Measurements from ENCODE around the gene TOB2. TPM values are rescaled to one million over a fixed set of nuclear protein-coding genes. Genes with fewer than 3 reads are reported as not detected.
"Not testable (repeated sequence)": the region's sequence is repeated elsewhere in the genome, so short reads cannot be mapped to it uniquely, and the experiment has no call there.

The TOB2 gene
- total RNA-seq, 1 donor from 2014 or later, result 68.0 TPM

- intact Hi-C loops (cut with DNase I), result loop anchor here (2.0 kb wide), 1 partner anchor 46 kb away; no protein-coding TSS in a partner anchor
- ATAC-seq (no peak), DNase-seq (ENCODE audit: missing footprints) (no peak)
Observed at GRCh38 chr22:41470886-41471285, 24.3 kb upstream of the TOB2 start.

GRCh38 chr22:41469218-41469851 is 22.7 kb upstream of the TOB2 start:
- intact Hi-C loops (cut with DNase I), result no loop called here
- ATAC-seq, result peak; percentile 38
- no peak for DNase-seq (ENCODE audit: missing footprints)

- intact Hi-C loops (cut with DNase I), result no loop called here
- peak; percentile 96 for ATAC-seq
- DNase-seq (ENCODE audit: missing footprints), result peak; percentile 98
Observed at GRCh38 chr22:41468381-41469217, 22.0 kb upstream of the TOB2 start, which contains the start of the genes ACO2 and PHF5A. TSS of gene ACO2 (plus strand) at chr22:41469117. CDS start at chr22:41469147, 30 bp downstream. TSS of gene PHF5A (minus strand) at chr22:41468692. CDS start at chr22:41468653, 39 bp downstream.

- ATAC-seq, result no peak
- intact Hi-C loops (cut with DNase I), result no loop called here
- no peak for DNase-seq (ENCODE audit: missing footprints)
Observed at GRCh38 chr22:41461901-41462300, 15.3 kb upstream of the TOB2 start.

GRCh38 chr22:41460071-41460470 is 13.5 kb upstream of the TOB2 start:
- peak; percentile 52 for ATAC-seq
- peak; percentile 76 for DNase-seq (ENCODE audit: missing footprints)
- intact Hi-C loops (cut with DNase I), result not testable (repeated sequence)

GRCh38 chr22:41459431-41459830 is 12.8 kb upstream of the TOB2 start:
- DNase-seq (ENCODE audit: missing footprints), result no peak
- no peak for ATAC-seq
- intact Hi-C loops (cut with DNase I), result no loop called here

- intact Hi-C loops (cut with DNase I), result no loop called here
- ATAC-seq (no peak), DNase-seq (ENCODE audit: missing footprints) (no peak)
Observed at GRCh38 chr22:41458161-41458728, 11.6 kb upstream of the TOB2 start.

GRCh38 chr22:41448189-41448808 is 1.7 kb upstream of the TOB2 start:
- intact Hi-C loops (cut with DNase I), result no loop called here
- ATAC-seq (peak; percentile 84), DNase-seq (ENCODE audit: missing footprints) (peak; percentile 95)

GRCh38 chr22:41447435-41448188 is 1.0 kb upstream of the TOB2 start:
- intact Hi-C loops (cut with DNase I), result no loop called here
- DNase-seq (ENCODE audit: missing footprints), result peak; percentile 85

GRCh38 chr22:41446057-41446501 is 522 bp downstream of the TOB2 start:
- DNase-seq (ENCODE audit: missing footprints) (no peak), ATAC-seq (no peak)
- intact Hi-C loops (cut with DNase I), result no loop called here

More at GRCh38 chr22:41447435-41448188, 1.0 kb upstream of the TOB2 start:
- ATAC-seq, result peak; percentile 38

GRCh38 chr22:41445129-41446056 is 1.2 kb downstream of the TOB2 start:
- no peak for DNase-seq (ENCODE audit: missing footprints)
- intact Hi-C loops (cut with DNase I), result no loop called here
- no peak for ATAC-seq

GRCh38 chr22:41444360-41445128 is 2.1 kb downstream of the TOB2 start:
- intact Hi-C loops (cut with DNase I), result no loop called here
- peak; percentile 94 for DNase-seq (ENCODE audit: missing footprints)
- ATAC-seq, result peak; percentile 52

- DNase-seq (ENCODE audit: missing footprints) (no peak), ATAC-seq (no peak)
- intact Hi-C loops (cut with DNase I), result no loop called here
Observed at GRCh38 chr22:41442240-41442792, 4.3 kb downstream of the TOB2 start.

GRCh38 chr22:41440511-41440910 is 6.1 kb downstream of the TOB2 start:
- ATAC-seq; DNase-seq (ENCODE audit: missing footprints): not testable (repeated sequence)

GRCh38 chr22:41437198-41437597 is 9.4 kb downstream of the TOB2 start:
- no peak for ATAC-seq
- no peak for DNase-seq (ENCODE audit: missing footprints)

More at GRCh38 chr22:41440511-41440910, 6.1 kb downstream of the TOB2 start:
- intact Hi-C loops (cut with DNase I), result not testable (repeated sequence)

More at GRCh38 chr22:41437198-41437597, 9.4 kb downstream of the TOB2 start:
- intact Hi-C loops (cut with DNase I), result no loop called here
